Small intestine (tissue), 7 donors: ENCODE results near the gene POLR3E. TPM values are rescaled to one million over a fixed set of nuclear protein-coding genes. Genes with fewer than 3 reads are reported as not detected.

Experiments used
- DNase-seq, 2 donors: peaks; one replicate each; pipeline versions ENCODE4 v3.0.0 to v3.0.0-alpha.2; 2013
- FAIRE-seq: peaks from 2 replicates; lab custom pipeline; 2012; peaks lifted over from hg19 to GRCh38; lab: Jason Lieb, UNC
- H3K27ac ChIP-seq, 3 donors: one replicate each; pipeline ENCODE4 v1.5.1; 2013; ENCODE audit warnings: low read length in 2 of 3, mild to moderate bottlenecking in 2 of 3, control low read depth in 1 of 3, inconsistent platforms in 1 of 3, low read depth in 1 of 3, moderate library complexity in 1 of 3
- H3K27me3 ChIP-seq, 3 donors: one replicate each; pipeline ENCODE4 v1.6.1; 2013; ENCODE audit warnings: low read length in 3 of 3, inconsistent platforms in 1 of 3; ENCODE audit not compliant: control insufficient read depth in 3 of 3, insufficient read depth in 3 of 3
- H3K36me3 ChIP-seq, 3 donors: one replicate each; pipeline ENCODE4 v1.6.1; 2013; ENCODE audit warnings: low read length in 3 of 3, inconsistent platforms in 1 of 3, low read depth in 1 of 3, mild to moderate bottlenecking in 1 of 3, moderate library complexity in 1 of 3; ENCODE audit not compliant: control insufficient read depth in 3 of 3, insufficient read depth in 2 of 3
- H3K4me1 ChIP-seq, 3 donors: one replicate each; pipeline ENCODE4 v1.6.1; 2013; ENCODE audit warnings: low read length in 2 of 3, inconsistent platforms in 1 of 3, low read depth in 1 of 3, mild to moderate bottlenecking in 1 of 3, moderate library complexity in 1 of 3; ENCODE audit not compliant: control insufficient read depth in 3 of 3, insufficient read depth in 2 of 3
- H3K4me3 ChIP-seq, 3 donors: one replicate each; pipeline ENCODE4 v1.5.1; 2013; ENCODE audit warnings: low read length in 3 of 3, control low read depth in 1 of 3, inconsistent platforms in 1 of 3, low read depth in 1 of 3, mild to moderate bottlenecking in 1 of 3, moderate library complexity in 1 of 3
- H3K9me3 ChIP-seq, 2 donors: one replicate each; pipeline ENCODE4 v1.6.1; 2013; ENCODE audit warnings: low read depth in 1 of 2, low read length in 1 of 2; ENCODE audit not compliant: control insufficient read depth in 2 of 2, insufficient read depth in 1 of 2
- WGBS, 3 donors: extraction: QIAGEN DNeasy Blood & Tissue Kit; methylation state at CpG; one replicate each; pipeline ENCODE4 v1.1.7; 2013; 5-methylcytosine and 5-hydroxymethylcytosine counted together
- polyA plus RNA-seq, 4 donors: library from polyadenylated mRNA; stranded (reverse) in 3 of 4; unstranded in 1 of 4; fragments of 200-250 nt in 3 of 4; fragments of 120-200 nt in 1 of 4; gene quantifications; one replicate each; pipeline versions ENCODE4 v1.2.1 to v1.2.3, GENCODE V29; 2013
- donor health status: healthy with polysubstance abuse.
- donor health status: control.
- donor health status: control.
- donor health status: Bipolar disorder and iron deficiency.
- donor health status: healthy.

Gene POLR3E
- polyA plus RNA-seq, 4 donors: 14.3 to 53.9 (median 21.3) TPM

DNA sequence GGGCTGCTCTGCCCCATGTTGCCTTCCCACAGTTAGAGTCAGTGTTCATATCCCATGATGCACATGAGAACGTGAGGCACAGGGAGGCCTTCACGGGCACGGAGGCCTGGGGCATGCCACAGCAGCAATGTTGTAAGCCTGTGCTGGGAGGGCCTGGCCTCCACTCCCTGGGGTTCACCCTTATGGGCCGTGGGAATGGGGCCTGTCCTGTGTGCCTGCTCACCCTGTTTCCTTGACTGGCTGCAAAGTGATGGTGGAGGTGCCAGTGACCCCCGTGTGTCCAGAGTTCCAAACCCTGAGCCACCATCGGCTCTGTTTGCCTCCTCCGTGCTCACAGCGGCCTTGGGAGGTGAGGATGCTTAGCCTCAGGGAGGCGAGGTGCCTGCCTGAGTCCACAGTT, 9.6 kb downstream of the POLR3E start:
- H3K9me3 ChIP-seq: no peaks in the 10 kb centered on the region
- no peak for FAIRE-seq
- DNase-seq: no peak
- H3K4me1 ChIP-seq: no peaks in the 10 kb centered on the region
- H3K27me3 ChIP-seq: no peaks in the 10 kb centered on the region
- no peak overlapping the region for H3K27ac ChIP-seq
- peaks cover 8 to 91% (median 14%) of the 10 kb centered on the region in 3 donors for H3K36me3 ChIP-seq
- H3K4me3 ChIP-seq: no peak overlapping the region
- WGBS, 3 donors: 91 to 93% (median 93%) methylated on average over 9 of the region's 9 CpGs

GRCh38 chr16:22307838-22308237, 10.6 kb downstream of the POLR3E start:
- Histone ChIP-seq H3K4me3 (no peak overlapping the region), H3K9me3 (no peaks in the 10 kb centered on the region), H3K27ac (no peak overlapping the region), H3K27me3 (no peaks in the 10 kb centered on the region), H3K4me1 (no peaks in the 10 kb centered on the region), H3K36me3 (peaks cover 8 to 91% (median 14%) of the 10 kb centered on the region in 3 donors)
- DNase-seq: no peak
- FAIRE-seq: no peak
- WGBS, 3 donors: 94 to 97% (median 96%) methylated on average over 10 of the region's 10 CpGs

DNA sequence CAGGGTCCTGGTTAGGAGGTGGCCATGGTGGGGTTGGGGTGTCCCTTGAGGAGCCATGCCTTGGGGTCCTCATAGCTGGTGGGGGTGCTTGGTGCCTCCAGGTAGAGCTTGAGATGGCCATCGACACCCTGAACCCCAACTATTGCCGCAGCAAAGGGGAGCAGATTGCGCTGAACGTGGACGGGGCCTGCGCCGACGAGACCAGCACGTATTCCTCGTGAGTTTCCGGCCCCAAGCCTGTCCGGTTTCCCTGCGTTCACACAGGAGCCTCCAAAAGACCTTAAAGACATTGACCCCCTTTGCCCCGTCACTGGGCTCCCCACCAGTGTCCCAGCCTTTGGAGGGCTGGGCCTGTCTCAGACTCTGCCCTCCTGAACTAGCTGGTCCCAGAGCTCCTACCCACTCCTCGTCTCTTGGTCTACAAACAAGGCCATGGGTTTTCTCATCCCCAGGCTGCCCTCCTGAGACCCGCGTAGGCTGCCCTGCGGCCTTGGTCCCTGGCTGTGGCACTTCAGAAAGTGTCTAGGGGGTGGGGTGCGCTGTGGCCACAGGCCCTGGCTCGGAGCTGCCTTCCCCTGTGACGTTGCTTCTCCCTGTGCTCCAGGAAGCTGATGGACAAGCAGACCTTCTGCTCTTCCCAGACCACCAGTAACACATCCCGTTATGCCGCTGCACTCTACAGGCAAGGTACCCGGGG, 11.8 kb downstream of the POLR3E start:
- no peaks in the 10 kb centered on the region for H3K27me3 ChIP-seq
- DNase-seq (no peak), FAIRE-seq (no peak)
- WGBS, 3 donors: 95 to 96% (median 96%) methylated on average over 24 of the region's 24 CpGs
- no peaks in the 10 kb centered on the region for H3K4me1 ChIP-seq
- H3K27ac ChIP-seq: no peak overlapping the region
- H3K36me3 ChIP-seq: peaks cover 13 to 91% (median 20%) of the 10 kb centered on the region in 3 donors
- no peaks in the 10 kb centered on the region for H3K9me3 ChIP-seq
- no peak overlapping the region for H3K4me3 ChIP-seq

- FAIRE-seq (no peak), DNase-seq (no peak)
- Histone ChIP-seq H3K27ac (no peak overlapping the region), H3K27me3 (no peaks in the 10 kb centered on the region), H3K9me3 (no peaks in the 10 kb centered on the region), H3K4me1 (no peaks in the 10 kb centered on the region), H3K36me3 (peaks cover 15 to 90% (median 36%) of the 10 kb centered on the region in 3 donors), H3K4me3 (no peak overlapping the region)
- WGBS, 3 donors: 93 to 98% (median 93%) methylated on average over 4 of the region's 4 CpGs
Measured at GRCh38 chr16:22311520-22311919, 14.3 kb downstream of the POLR3E start.

- 88 to 92% (median 91%) methylated on average over 22 to 23 of the region's 23 CpGs for WGBS, 3 donors
- Histone ChIP-seq H3K4me1 (no peaks in the 10 kb centered on the region), H3K27me3 (no peaks in the 10 kb centered on the region), H3K36me3 (peaks cover 18 to 88% (median 39%) of the 10 kb centered on the region in 3 donors), H3K4me3 (no peak overlapping the region), H3K9me3 (no peaks in the 10 kb centered on the region), H3K27ac (no peak overlapping the region)
- no peak for FAIRE-seq
- DNase-seq: no peak
Measured at GRCh38 chr16:22312897-22313781, 15.9 kb downstream of the POLR3E start.

GRCh38 chr16:22313876-22314470, 16.8 kb downstream of the POLR3E start:
- Histone ChIP-seq H3K27me3 (no peaks in the 10 kb centered on the region), H3K36me3 (peaks cover 17 to 88% (median 37%) of the 10 kb centered on the region in 3 donors), H3K4me1 (no peaks in the 10 kb centered on the region), H3K4me3 (no peak overlapping the region), H3K9me3 (no peaks in the 10 kb centered on the region), H3K27ac (no peak overlapping the region)
- DNase-seq (no peak), FAIRE-seq (no peak)
- 95 to 96% (median 95%) methylated on average over 10 of the region's 10 CpGs for WGBS, 3 donors

GRCh38 chr16:22314661-22315626, 17.7 kb downstream of the POLR3E start:
- H3K9me3 ChIP-seq: no peaks in the 10 kb centered on the region
- DNase-seq (no peak), FAIRE-seq (no peak)
- no peak overlapping the region for H3K27ac ChIP-seq
- H3K36me3 ChIP-seq: peaks cover 17 to 83% (median 34%) of the 10 kb centered on the region in 3 donors
- WGBS, 3 donors: 87 to 90% (median 90%) methylated on average over 37 of the region's 37 CpGs
- no peaks in the 10 kb centered on the region for H3K27me3 ChIP-seq
- H3K4me3 ChIP-seq: no peak overlapping the region
- H3K4me1 ChIP-seq: no peaks in the 10 kb centered on the region
